HCT116 (cell line): ENCODE results near the gene TTC33. TPM values are rescaled to one million over a fixed set of nuclear protein-coding genes. Genes with fewer than 3 reads are reported as not detected.

Experiments used
- ATAC-seq: fragments of 200-7000 bp; cut with Tn5 transposase; 2 replicates; pipeline ENCODE4 v1.9.1; 2020; ENCODE audit warnings: mild to moderate bottlenecking, moderate library complexity
- BruUV-seq: library from RNA; stranded (reverse); fragments of 400-500 nt; replicated peaks from 2 replicates; lab custom pipeline; 2021; lab: Mats Ljungman, UMichigan
- CTCF ChIA-PET: fragments of 300-600 bp; sonication (Branson Sonifier 250); formaldehyde crosslinking; loops from one replicate; lab custom pipeline; 2021; ENCODE audit warnings: antibody characterized with exemption; lab: Charles Lee
- POLR2A ChIA-PET: fragments of 300-600, 350-600 bp; sonication (Branson Sonifier 250); formaldehyde crosslinking; loops from one replicate; lab custom pipeline; 2021; ENCODE audit warnings: antibody characterized with exemption; lab: Charles Lee
- RAD21 ChIA-PET, 2 experiments: fragments of 300-600 bp; sonication (Branson Sonifier 250); formaldehyde crosslinking; loops; one replicate each; lab custom pipeline; 2023; ENCODE audit warnings: low total read pairs in 2 of 2; ENCODE audit not compliant: uncharacterized antibody in 2 of 2, unreplicated experiment in 2 of 2, low non-redundant PET in 1 of 2; lab: Charles Lee
- DNase-seq: peaks from one replicate; pipeline ENCODE4 v3.0.0-alpha.2; 2010; ENCODE audit warnings: low read depth, low spot score
- H2AFZ ChIP-seq: fragments of 200-600 bp; shearing (Covaris generic), sonication (generic); 2 replicates; pipeline ENCODE4 v1.6.1; 2017; ENCODE audit warnings: low read depth, mixed run types, mixed read lengths, antibody characterized with exemption, low read length; ENCODE audit not compliant: poor library complexity, severe bottlenecking
- H3K27ac ChIP-seq: 2 replicates; pipeline ENCODE4 v1.5.1; 2012; ENCODE audit warnings: low read depth, low read length
- H3K27me3 ChIP-seq: fragments of 200-600 bp; sonication (generic); 2 replicates; pipeline ENCODE4 v1.6.1; 2016; ENCODE audit warnings: mixed run types, low read length, mixed read lengths; ENCODE audit not compliant: insufficient read depth
- H3K36me3 ChIP-seq, 2 experiments: fragments of 200-500 bp in 1 of 2; fragments of 200-600 bp in 1 of 2; sonication (Bioruptor generic) in 1 of 2; sonication (generic) in 1 of 2; 2 replicates each; pipeline versions ENCODE4 v1.5.1 to v1.6.1; 2014 to 2016; ENCODE audit warnings: low read length in 2 of 2, inconsistent platforms in 1 of 2, mixed read lengths in 1 of 2, mixed run types in 1 of 2; ENCODE audit not compliant: insufficient read depth in 2 of 2, control insufficient read depth in 1 of 2
- H3K4me1 ChIP-seq, 2 experiments: fragments of 200-600 bp in 1 of 2; sonication (generic) in 1 of 2; 2 replicates each; pipeline versions ENCODE4 v1.5.1 to v1.6.1; 2012 to 2017; ENCODE audit warnings: low read length in 2 of 2, inconsistent platforms in 1 of 2, mild to moderate bottlenecking in 1 of 2, mixed read lengths in 1 of 2, mixed run types in 1 of 2, moderate library complexity in 1 of 2; ENCODE audit not compliant: insufficient read depth in 2 of 2, control insufficient read depth in 1 of 2
- H3K4me2 ChIP-seq: fragments of 200-600 bp; sonication (generic); 2 replicates; pipeline ENCODE4 v1.6.1; 2017; ENCODE audit warnings: mixed run types, low read length, mixed read lengths
- H3K4me3 ChIP-seq, 2 experiments: fragments of 200-600 bp in 1 of 2; sonication (generic) in 1 of 2; replicated peaks in 1 of 2; 2 replicates each; pipeline ENCODE4 v1.5.1; 2011 to 2016; ENCODE audit warnings: low read length in 2 of 2, control low read depth in 1 of 2, low read depth in 1 of 2, mild to moderate bottlenecking in 1 of 2, mixed read lengths in 1 of 2, mixed run types in 1 of 2
- H3K79me2 ChIP-seq: fragments of 200-600 bp; sonication (generic); 2 replicates; pipeline ENCODE4 v1.6.1; 2017; ENCODE audit warnings: mild to moderate bottlenecking, mixed run types, low read length, moderate library complexity, mixed read lengths; ENCODE audit not compliant: insufficient read depth
- H3K9ac ChIP-seq: fragments of 200-600 bp; sonication (generic); 2 replicates; pipeline ENCODE4 v1.6.1; 2016; ENCODE audit warnings: low read length, mixed read lengths
- H3K9me2 ChIP-seq: fragments of 200-600 bp; sonication (generic), shearing (Covaris generic); 2 replicates; pipeline ENCODE4 v1.6.1; 2017; ENCODE audit warnings: mixed run types, mild to moderate bottlenecking, moderate library complexity; ENCODE audit not compliant: insufficient read depth
- H3K9me3 ChIP-seq, 2 experiments: fragments of 200-500 bp in 1 of 2; fragments of 200-600 bp in 1 of 2; sonication (Bioruptor generic) in 1 of 2; sonication (generic) in 1 of 2; 2 replicates each; pipeline ENCODE4 v1.6.1; 2014 to 2017; ENCODE audit warnings: low read length in 2 of 2, mixed read lengths in 2 of 2, inconsistent platforms in 1 of 2, low read depth in 1 of 2, mild to moderate bottlenecking in 1 of 2, mixed run types in 1 of 2, moderate library complexity in 1 of 2; ENCODE audit not compliant: control insufficient read depth in 1 of 2, insufficient read depth in 1 of 2
- H4K20me1 ChIP-seq: fragments of 200-600 bp; sonication (generic), shearing (Covaris generic); 2 replicates; pipeline ENCODE4 v1.6.1; 2017; ENCODE audit warnings: mixed run types, mild to moderate bottlenecking, moderate library complexity; ENCODE audit not compliant: insufficient read depth
- ATF3 ChIP-seq: IDR thresholded peaks from 2 replicates; pipeline ENCODE4 v1.6.1; 2012
- ELF1 ChIP-seq: IDR thresholded peaks from 2 replicates; pipeline ENCODE4 v1.6.1; 2012; ENCODE audit warnings: low read depth, borderline replicate concordance
- EZH2 ChIP-seq: fragments of 200-600 bp; sonication (generic); IDR thresholded peaks from 2 replicates; pipeline ENCODE4 v1.6.1; 2017; ENCODE audit warnings: antibody characterized with exemption, mixed run types
- POLR2AphosphoS5 ChIP-seq: IDR thresholded peaks from 2 replicates; pipeline ENCODE4 v1.6.1; 2011; ENCODE audit warnings: mild to moderate bottlenecking, low read depth, low read length, moderate library complexity
- SIN3A ChIP-seq: IDR thresholded peaks from 2 replicates; pipeline ENCODE4 v1.6.1; 2012; ENCODE audit warnings: low read depth
- SP1 ChIP-seq: IDR thresholded peaks from 2 replicates; pipeline ENCODE4 v1.6.1; 2012; ENCODE audit warnings: low read depth
- ZFX ChIP-seq: fragments of 450-650 bp; IDR thresholded peaks from 2 replicates; pipeline ENCODE4 v1.6.1; 2017
- intact Hi-C: fragments of 100-400 bp; cut with micrococcal nuclease; formaldehyde crosslinking; loops from 2 replicates; pipeline ENCODE4 v1.10.0; 2022
- total RNA-seq: library from RNA; stranded (reverse); gene quantifications from one replicate; pipeline ENCODE4 v1.2.1, GENCODE V29; 2021; ENCODE audit not compliant: unreplicated experiment

TTC33 gene
- total RNA-seq, 1 experiment from 2014 or later = 14.5 TPM

- peaks cover 19 to 33% of the 10 kb centered on the region in 2 experiments for H3K4me1 ChIP-seq
- POLR2A ChIA-PET = interaction anchor here (0.6 to 1.2 kb wide), 6 partner anchors 600 to 1092 kb away, joined by 3 to 6 read pairs (median 4); no protein-coding TSS in a partner anchor
- BruUV-seq = TSS peak; percentile 65
These were observed 75.7 kb downstream of the TTC33 start, which contains the start of gene PTGER4 for GRCh38 chr5:40679913-40680681. TSS of gene PTGER4 (plus strand) at chr5:40679915. CDS start at chr5:40680994, 1,079 bp downstream.

More at GRCh38 chr5:40679913-40680681, 75.7 kb downstream of the TTC33 start, which contains the start of gene PTGER4:
- H3K9me3 ChIP-seq = no peaks in the 10 kb centered on the region
- H2AFZ ChIP-seq = peak within 1 kb of the TSS; percentile 83
- no peaks in the 10 kb centered on the region for H3K27me3 ChIP-seq
- H3K79me2 ChIP-seq = no peaks in the 10 kb centered on the region
- DNase-seq = no peak
- peak within 1 kb of the TSS; percentile 73 for H3K4me2 ChIP-seq
- RAD21 ChIA-PET = interaction anchor here in 1 of 2 experiments (0.5 to 0.6 kb wide), 3 partner anchors 64 to 1138 kb away, joined by 3 to 6 read pairs (median 4); no protein-coding TSS in a partner anchor
- intact Hi-C loops = no loop called here
- no peaks in the 10 kb centered on the region for H4K20me1 ChIP-seq
- ATAC-seq = peak; percentile 45
- H3K9me2 ChIP-seq = no peaks in the 10 kb centered on the region
- TF ChIP-seq ZFX (no peak), SIN3A (no peak), ATF3 (no peak), SP1 (no peak; the same call in 1 of the 2 replicates), POLR2AphosphoS5 (peak; percentile 70), EZH2 (no peak), ELF1 (no peak)
- H3K9ac ChIP-seq = peak within 1 kb of the TSS; percentile 66
- CTCF ChIA-PET = interaction anchor here (0.6 to 1.0 kb wide), 3 partner anchors 392 to 1193 kb away, joined by 3 to 5 read pairs (median 3); no protein-coding TSS in a partner anchor
- H3K4me3 ChIP-seq = peak within 1 kb of the TSS; percentile 60 to 70
- no peaks in the 10 kb centered on the region for H3K36me3 ChIP-seq
- H3K27ac ChIP-seq = peak within 1 kb of the TSS; percentile 92
